KMS-11 (cell line): ENCODE results near the gene RTP4.

Source experiments
- H2AFZ ChIP-seq: fragments of 200-600 bp; sonication (generic); 2 replicates; pipeline ENCODE4 v1.6.1; 2016; ENCODE audit warnings: antibody characterized with exemption, mixed run types, low read depth
- H3K27ac ChIP-seq: fragments of 200-600 bp; sonication (generic); 2 replicates; pipeline ENCODE4 v1.6.1; 2016; ENCODE audit warnings: mild to moderate bottlenecking, mixed run types
- H3K27me3 ChIP-seq: fragments of 200-600 bp; sonication (generic); 2 replicates; pipeline ENCODE4 v1.6.1; 2017; ENCODE audit warnings: mild to moderate bottlenecking, low read depth, mixed run types, moderate library complexity; ENCODE audit not compliant: insufficient read depth
- H3K36me3 ChIP-seq: fragments of 200-600 bp; sonication (generic); 2 replicates; pipeline ENCODE4 v1.6.1; 2017; ENCODE audit warnings: mild to moderate bottlenecking, mixed run types; ENCODE audit not compliant: insufficient read depth
- H3K4me1 ChIP-seq: fragments of 200-600 bp; sonication (generic); 2 replicates; pipeline ENCODE4 v1.6.1; 2016; ENCODE audit warnings: mild to moderate bottlenecking, low read depth, mixed run types; ENCODE audit not compliant: poor library complexity, severe bottlenecking
- H3K4me2 ChIP-seq: fragments of 200-600 bp; sonication (generic); 2 replicates; pipeline ENCODE4 v1.7.0; 2016; ENCODE audit warnings: mild to moderate bottlenecking, mixed run types
- H3K4me3 ChIP-seq: fragments of 200-600 bp; sonication (generic); IDR thresholded peaks from 2 replicates; pipeline ENCODE4 v1.6.1; 2017; ENCODE audit warnings: low read depth, low read length, mixed read lengths; ENCODE audit not compliant: insufficient read depth
- H3K79me2 ChIP-seq: fragments of 200-600 bp; sonication (generic); 2 replicates; pipeline ENCODE4 v1.6.1; 2016; ENCODE audit warnings: low read depth, mixed run types; ENCODE audit not compliant: insufficient read depth
- H3K9ac ChIP-seq: fragments of 200-600 bp; sonication (generic); 2 replicates; pipeline ENCODE4 v1.6.1; 2016; ENCODE audit warnings: mild to moderate bottlenecking, mixed run types
- H4K20me1 ChIP-seq: fragments of 200-600 bp; sonication (generic); 2 replicates; pipeline ENCODE4 v1.6.1; 2016; ENCODE audit warnings: mild to moderate bottlenecking, mixed run types; ENCODE audit not compliant: insufficient read depth
- CTCF ChIP-seq: fragments of 200-600 bp; sonication (generic); conservative IDR thresholded peaks from 2 replicates; pipeline ENCODE4 v1.6.1; 2017; ENCODE audit warnings: low read depth, mild to moderate bottlenecking, antibody characterized with exemption, low read length, moderate library complexity, mixed read lengths

The RTP4 gene

GRCh38 chr3:187343670-187344069 is 24.5 kb upstream of the RTP4 start:
- Histone ChIP-seq H3K4me3 (no peak overlapping the region), H3K27me3 (no peaks in the 10 kb centered on the region), H3K27ac (no peak overlapping the region), H3K4me1 (no peaks in the 10 kb centered on the region), H2AFZ (no peak overlapping the region), H3K4me2 (no peak overlapping the region), H3K36me3 (no peaks in the 10 kb centered on the region), H4K20me1 (no peaks in the 10 kb centered on the region), H3K79me2 (no peaks in the 10 kb centered on the region), H3K9ac (no peak overlapping the region)
- no peak for TF ChIP-seq CTCF

GRCh38 chr3:187352581-187353575 is 15.3 kb upstream of the RTP4 start:
- Histone ChIP-seq H3K27me3 (no peaks in the 10 kb centered on the region), H3K4me3 (no peak overlapping the region), H4K20me1 (no peaks in the 10 kb centered on the region), H3K27ac (no peak overlapping the region), H3K4me1 (no peaks in the 10 kb centered on the region), H3K79me2 (no peaks in the 10 kb centered on the region), H3K9ac (no peak overlapping the region), H2AFZ (no peak overlapping the region), H3K4me2 (no peak overlapping the region), H3K36me3 (no peaks in the 10 kb centered on the region)
- no peak for TF ChIP-seq CTCF

GRCh38 chr3:187358068-187358467 is 10.1 kb upstream of the RTP4 start:
- TF ChIP-seq CTCF, result no peak

GRCh38 chr3:187359798-187360486 is 8.2 kb upstream of the RTP4 start:
- no peak overlapping the region for H3K4me3 ChIP-seq
- H4K20me1 ChIP-seq, result no peaks in the 10 kb centered on the region
- H3K79me2 ChIP-seq, result no peaks in the 10 kb centered on the region
- TF ChIP-seq CTCF, result no peak
- H3K4me1 ChIP-seq, result no peaks in the 10 kb centered on the region
- no peaks in the 10 kb centered on the region for H3K36me3 ChIP-seq
- H3K27ac ChIP-seq, result no peak overlapping the region
- no peak overlapping the region for H3K9ac ChIP-seq
- no peak overlapping the region for H2AFZ ChIP-seq
- no peak overlapping the region for H3K4me2 ChIP-seq
- no peaks in the 10 kb centered on the region for H3K27me3 ChIP-seq

More at GRCh38 chr3:187358068-187358467, 10.1 kb upstream of the RTP4 start:
- Histone ChIP-seq H3K27me3 (no peaks in the 10 kb centered on the region), H3K79me2 (no peaks in the 10 kb centered on the region), H3K4me3 (no peak overlapping the region), H3K27ac (no peak overlapping the region), H4K20me1 (no peaks in the 10 kb centered on the region), H3K4me2 (no peak overlapping the region), H2AFZ (no peak overlapping the region), H3K9ac (no peak overlapping the region), H3K4me1 (no peaks in the 10 kb centered on the region), H3K36me3 (no peaks in the 10 kb centered on the region)
